Activated CD8-positive, alpha-beta memory T cell treated with anti-CD3 and anti-CD28 coated beads for 24 hours (primary cell): Measurements from ENCODE around the gene PRKCZ.

Source experiments
- DNase-seq: peaks from one replicate; pipeline ENCODE4 v3.0.0-alpha.2; 2020

PRKCZ gene

GRCh38 chr1:2198571-2198970 lies 148.4 kb downstream of the PRKCZ start:
- no peak for DNase-seq

- peak; percentile 88 for DNase-seq
Measured at GRCh38 chr1:2199042-2199810, 149.0 kb downstream of the PRKCZ start.

GRCh38 chr1:2200308-2200943 lies 150.2 kb downstream of the PRKCZ start:
- DNase-seq = no peak

- DNase-seq = no peak
Measured at GRCh38 chr1:2201062-2201461, 150.9 kb downstream of the PRKCZ start.

GRCh38 chr1:2202008-2202575 lies 151.9 kb downstream of the PRKCZ start:
- no peak for DNase-seq

- no peak for DNase-seq
Measured at GRCh38 chr1:2202843-2203601, 152.8 kb downstream of the PRKCZ start.

GRCh38 chr1:2203671-2204414 lies 153.6 kb downstream of the PRKCZ start:
- no peak for DNase-seq

GRCh38 chr1:2204415-2205190 lies 154.4 kb downstream of the PRKCZ start:
- DNase-seq = peak; percentile 84

GRCh38 chr1:2205191-2205952 lies 155.2 kb downstream of the PRKCZ start:
- peak; percentile 95 for DNase-seq

- no peak for DNase-seq
Measured at GRCh38 chr1:2206813-2207487, 156.7 kb downstream of the PRKCZ start.

GRCh38 chr1:2208309-2209239 lies 158.4 kb downstream of the PRKCZ start:
- no peak for DNase-seq

GRCh38 chr1:2209400-2210083 lies 159.3 kb downstream of the PRKCZ start:
- DNase-seq = no peak

GRCh38 chr1:2210084-2210653 lies 160.0 kb downstream of the PRKCZ start:
- no peak for DNase-seq

- no peak for DNase-seq
Measured at GRCh38 chr1:2210786-2211185, 160.6 kb downstream of the PRKCZ start.

GRCh38 chr1:2212274-2212531 lies 162.0 kb downstream of the PRKCZ start:
- no peak for DNase-seq

GRCh38 chr1:2212532-2213491 lies 162.6 kb downstream of the PRKCZ start:
- peak; percentile 79 for DNase-seq
